ENCODE results near the gene VASN.
A peak's percentile ranks its signal among the peaks of the same experiment; 100 is the strongest.

The VASN gene

DNA sequence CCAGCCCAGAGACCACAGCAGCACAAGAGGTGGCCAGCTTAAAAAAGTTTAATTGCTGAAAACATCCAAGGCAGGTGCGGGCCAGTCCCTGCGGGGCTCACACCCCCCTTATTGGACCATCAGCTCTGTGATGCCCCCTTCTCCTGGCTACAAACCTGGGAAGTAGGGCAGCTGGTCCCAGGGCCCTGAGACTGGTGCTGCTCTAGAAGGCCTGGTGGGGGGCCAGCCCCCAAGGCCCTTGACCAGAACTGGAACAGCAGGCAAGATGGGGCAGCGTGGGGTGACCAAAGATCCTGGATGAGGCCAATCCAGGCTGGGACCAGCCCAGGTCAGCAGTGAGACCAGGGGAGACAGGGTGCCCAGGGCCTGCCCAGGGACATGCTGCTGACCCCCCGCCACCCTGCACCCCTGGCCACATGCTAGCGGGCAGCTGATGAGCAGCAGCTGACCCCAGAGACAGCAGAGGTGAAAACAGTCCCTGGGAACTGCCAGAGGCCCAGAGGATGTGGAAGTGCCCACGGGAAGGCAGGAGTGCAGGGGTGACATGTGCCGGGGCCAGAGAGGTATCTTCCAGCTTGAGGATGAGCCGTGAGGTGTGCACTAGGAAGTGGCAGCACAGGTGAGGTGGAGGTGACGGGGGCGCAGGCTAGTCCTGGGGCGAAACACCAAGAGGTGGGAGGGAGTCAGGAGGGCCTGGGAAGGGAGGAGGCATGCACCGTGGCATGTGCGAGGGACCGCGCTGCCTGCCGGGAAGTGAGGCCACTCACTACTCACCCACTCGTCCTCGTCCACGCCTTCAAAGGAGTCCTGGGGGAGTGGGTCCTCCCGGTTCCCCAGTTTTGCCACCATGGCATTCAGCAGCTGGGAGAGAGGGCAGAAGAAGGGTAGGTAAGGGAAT is 16.9 kb upstream of the VASN start:
- DNase-seq (ENCODE audit: low spot score): no peak

DNA sequence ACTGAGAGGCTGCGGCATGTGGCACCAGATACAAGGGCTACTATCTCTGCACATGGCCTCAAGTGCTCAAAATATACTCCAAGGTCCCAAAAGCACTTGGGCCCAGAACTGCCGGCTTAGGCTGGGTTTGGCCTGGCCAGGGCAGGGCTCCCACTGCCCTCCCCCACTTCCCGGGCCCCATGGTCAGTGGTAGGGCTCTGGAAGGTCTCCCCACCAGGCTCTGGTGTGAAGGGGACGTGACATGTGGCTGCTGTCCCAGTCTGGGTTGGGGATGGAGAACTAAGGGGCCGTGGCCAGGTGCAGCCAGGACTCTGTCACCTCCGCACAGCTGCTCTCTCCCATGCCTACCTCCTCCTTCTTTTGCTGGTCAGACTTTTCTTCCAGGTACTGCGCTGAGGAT is 14.8 kb upstream of the VASN start:
- no peak for DNase-seq (ENCODE audit: low spot score)

DNA sequence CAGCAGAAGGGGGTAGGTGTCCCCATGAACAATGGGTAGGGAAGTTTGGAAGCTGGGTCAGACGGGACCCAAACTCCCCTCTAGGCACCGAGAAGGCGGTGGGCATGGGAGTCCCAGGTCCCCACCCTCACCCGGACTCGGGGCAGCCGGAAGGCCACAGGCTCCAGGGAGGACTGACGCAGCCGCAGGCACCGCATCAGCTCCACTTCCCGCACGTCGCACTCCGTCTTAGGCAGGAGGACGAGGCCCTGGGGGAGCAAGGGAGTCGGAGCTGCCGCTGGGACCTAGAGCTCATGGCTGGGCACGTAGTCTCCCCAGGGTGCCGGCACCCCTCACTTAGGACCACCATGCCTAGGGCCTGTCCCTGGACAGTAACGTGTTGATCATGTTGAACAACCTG is 13.4 kb upstream of the VASN start:
- no peak for DNase-seq (ENCODE audit: low spot score)

DNA sequence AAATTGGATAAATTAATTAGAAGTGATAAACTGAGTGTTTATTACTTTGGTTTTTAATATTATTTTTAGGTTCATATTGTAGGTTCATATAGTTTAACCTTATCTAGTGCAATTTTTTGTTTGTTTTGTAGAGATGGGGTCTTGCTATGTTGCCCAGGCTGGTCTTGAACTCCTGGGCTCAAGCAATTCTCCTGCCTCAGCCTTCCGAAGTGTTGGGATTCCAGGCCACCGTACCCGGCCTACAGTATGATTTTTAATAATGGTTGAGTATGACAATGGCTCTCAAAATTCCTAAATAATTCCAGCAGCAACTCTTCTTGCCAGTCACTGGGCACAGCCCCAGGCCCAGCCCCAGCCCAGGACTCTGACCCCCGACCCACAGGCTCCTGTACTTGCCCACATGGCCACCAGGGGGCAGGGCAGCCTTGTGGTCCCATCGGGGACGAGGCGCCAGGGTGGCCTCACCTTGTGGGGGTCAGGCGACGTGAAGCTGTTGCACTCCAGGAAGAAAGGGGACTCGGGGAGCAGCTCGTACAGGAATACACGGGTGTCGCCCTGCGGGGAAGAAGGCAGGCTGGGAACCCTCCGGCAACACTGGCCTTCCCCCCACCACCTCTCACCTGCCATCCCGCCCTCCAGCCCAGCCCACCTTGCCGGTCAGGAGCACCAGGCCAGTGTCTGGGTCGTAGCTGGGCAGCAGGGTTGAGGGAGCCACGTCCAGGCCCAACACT is 12.7 kb upstream of the VASN start:
- DNase-seq (ENCODE audit: low spot score): peak; percentile 37

DNA sequence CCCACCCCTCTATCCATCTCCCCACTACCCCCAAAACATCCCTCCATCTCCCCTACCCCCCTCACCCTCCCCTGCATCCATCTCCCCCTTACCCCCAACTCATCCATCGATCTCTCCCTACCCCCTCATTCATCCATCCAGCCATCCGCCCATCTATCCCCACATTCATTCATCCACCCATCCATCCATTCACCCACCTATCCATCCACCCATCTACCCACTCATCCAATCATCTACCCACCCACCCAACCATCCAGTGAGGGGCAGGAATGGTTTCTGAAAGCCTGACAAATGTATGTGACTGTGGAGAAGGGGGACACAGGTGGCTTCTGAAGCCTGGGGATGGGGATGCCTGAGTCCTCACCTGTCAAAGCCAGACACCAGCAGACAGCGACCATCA is 11.7 kb upstream of the VASN start:
- DNase-seq (ENCODE audit: low spot score): no peak

DNA sequence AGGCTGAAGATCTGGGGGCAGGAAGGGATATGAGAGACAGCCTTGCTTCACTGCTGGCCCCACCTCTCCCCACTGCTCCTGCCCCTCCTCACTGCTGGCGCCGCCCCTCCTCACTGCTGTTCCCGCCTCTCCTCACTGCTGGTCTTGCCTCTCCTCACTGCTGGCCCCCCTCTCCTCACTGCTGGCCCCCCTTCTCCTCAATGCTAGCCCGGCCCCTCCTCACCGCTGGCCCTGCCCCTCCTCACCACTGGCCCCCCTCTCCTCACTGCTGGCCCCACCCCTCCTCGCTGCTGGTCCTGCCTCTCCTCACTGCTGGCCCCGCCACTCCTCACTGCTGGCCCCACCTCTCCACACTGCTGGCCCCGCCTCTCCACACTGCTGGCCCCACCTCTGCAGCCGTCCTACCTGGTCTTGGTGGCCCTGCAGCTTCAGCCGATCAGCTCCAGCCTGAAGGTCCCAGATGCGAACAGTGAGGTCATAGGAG is 11.1 kb upstream of the VASN start:
- no peak for DNase-seq (ENCODE audit: low spot score)

DNA sequence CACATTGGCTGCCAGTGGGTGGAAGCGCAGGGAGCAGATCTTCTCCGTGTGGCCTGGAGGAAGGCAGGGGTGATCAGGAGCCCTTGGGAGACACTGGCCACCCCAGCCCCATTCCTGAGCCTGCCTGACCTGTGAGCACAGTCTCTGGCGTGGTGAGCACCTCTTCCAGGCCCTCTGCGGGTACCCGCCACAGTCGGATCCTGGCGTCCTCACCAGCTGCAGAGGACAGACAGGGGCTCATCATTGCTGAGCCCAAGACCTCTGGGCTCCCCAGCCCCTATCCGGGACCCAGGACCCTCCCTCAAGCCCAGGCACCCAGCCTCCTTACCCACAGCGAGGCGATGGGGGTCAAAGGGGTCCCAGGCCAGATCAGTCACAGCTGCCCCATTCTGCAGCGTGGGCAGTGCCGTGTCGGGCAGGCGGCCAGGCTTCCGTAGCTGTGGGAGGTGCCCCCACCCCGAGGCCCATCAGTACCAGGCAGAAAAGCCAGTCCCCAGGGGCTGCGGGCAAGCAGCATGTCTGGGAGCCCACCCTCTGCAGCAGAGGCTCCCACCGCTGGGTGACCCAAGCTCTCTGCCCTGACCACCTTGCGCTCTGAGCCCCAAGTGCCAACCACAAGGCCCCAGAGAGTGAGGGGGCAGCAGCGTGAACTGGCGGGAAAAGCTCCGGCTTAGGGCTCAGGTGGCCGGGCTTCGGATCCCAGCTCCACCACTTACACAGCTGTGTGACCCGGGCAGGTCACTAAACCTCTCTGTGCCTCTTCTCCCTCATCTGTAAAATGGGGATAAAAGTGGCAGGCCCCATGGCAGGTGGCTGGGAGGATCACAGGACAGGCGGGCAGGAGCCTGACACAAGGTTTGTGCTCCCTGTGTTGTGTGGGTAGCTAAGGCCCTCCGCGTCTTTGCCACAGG is 10.4 kb upstream of the VASN start:
- no peak for DNase-seq (ENCODE audit: low spot score)

DNA sequence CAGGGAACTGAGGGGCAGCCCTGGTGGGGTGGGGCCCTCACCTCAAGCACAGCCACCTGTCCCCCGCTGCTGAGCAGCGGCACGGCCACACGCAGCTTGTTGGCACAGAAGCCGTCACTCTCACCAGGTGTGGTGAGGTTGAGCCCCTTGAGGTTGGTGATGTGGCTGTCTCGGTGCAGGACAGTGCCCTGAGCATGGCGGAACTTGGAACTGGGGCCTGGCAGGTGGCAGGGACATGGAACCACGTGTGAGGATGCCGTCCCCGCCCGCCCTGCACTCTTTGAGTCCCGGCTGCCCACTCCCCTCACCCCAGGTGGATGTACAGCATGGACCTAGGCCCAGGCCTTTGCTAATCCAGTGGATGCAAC is 9.7 kb upstream of the VASN start:
- no peak for DNase-seq (ENCODE audit: low spot score)

DNA sequence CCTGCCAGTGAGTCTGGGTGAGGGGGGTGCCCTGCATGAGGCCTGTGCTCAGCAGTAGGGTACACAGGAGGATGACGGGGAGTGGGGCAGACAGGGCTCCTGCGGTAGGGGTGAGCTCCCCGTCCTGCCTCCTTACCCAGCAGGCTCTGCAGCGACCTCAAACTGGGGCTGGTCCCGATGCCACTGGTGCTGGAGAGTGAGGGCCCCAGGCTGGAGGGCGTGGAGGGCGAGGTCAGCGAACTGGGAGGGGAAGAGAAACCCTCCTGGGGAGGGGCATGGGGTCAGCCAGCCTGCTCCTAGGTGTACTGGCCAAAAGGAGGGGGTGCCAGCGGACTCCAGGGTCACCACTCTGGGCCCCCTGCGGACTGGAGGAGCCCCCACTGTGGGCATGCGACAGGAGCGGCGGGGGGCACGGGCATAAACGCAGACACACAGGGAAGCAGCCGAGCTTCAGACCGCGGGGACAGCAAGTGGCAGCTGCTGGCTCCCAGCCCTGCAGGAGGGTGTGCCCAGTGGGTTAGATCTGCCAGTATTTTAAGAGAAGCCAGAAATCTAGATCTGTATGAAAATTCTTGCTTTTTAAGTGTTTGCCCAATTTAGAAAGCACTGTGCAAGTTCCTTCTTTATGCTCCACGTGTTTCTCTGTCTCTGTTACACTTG is 9.0 kb upstream of the VASN start:
- no peak for DNase-seq (ENCODE audit: low spot score)

DNA sequence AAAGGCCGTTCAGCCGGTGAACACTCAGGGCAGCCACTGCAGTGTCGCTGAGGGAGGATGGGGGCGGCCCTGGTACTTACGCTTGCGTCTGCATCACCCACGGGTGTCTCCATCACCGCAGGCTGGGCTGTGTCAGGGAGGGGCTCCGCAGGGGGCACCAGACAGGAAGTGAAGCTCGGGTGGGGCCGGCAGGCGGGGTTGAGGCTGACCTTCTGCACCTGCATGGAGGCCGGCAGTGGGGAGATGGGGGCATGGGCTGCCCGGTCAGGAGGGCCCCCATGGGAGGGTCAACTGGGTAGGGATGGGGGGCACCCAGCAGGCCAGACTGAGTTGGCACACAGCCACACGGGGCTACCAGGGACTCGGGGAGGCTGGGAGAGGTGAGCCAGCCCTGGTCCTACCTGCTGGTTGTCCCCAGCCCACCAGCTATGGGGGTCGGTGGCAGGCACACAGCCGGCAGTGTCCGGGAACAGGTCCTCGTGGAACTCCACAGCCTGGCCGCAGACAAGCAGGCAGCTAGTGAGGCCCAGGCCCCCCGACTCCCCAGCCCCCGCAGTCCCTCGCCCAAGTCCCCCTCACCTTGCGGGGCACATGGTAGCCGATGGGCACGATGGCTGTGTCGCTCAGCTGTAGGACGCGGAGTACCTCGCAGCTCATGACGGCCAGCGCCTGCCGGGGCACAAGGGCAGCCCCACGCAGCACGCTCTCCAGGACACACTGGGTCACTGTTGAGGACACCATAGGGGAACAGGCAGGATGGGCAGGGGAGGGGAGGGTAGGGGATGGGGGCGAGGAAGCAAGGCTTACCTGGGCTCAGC is 7.2 kb upstream of the VASN start:
- DNase-seq (ENCODE audit: low spot score): no peak

DNA sequence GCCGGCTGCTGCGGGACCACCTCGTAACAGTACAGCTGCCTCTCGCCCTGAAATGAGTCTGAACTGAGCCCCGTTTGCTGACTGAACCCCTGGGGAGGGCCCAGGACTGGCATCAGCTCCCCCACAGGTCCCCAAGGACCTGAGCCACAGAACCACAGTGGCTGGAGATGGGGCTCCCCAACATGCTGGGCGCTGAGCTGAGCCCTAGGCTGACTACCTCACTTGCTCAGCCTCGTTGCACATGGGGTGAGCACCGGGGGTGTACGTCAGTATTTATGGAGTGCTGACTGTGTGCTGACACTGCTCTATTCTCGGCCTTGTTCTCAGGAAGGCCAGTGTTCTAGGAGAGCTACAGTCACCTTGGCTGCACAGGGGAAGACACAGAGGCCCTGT is 6.6 kb upstream of the VASN start:
- DNase-seq (ENCODE audit: low spot score): no peak

DNA sequence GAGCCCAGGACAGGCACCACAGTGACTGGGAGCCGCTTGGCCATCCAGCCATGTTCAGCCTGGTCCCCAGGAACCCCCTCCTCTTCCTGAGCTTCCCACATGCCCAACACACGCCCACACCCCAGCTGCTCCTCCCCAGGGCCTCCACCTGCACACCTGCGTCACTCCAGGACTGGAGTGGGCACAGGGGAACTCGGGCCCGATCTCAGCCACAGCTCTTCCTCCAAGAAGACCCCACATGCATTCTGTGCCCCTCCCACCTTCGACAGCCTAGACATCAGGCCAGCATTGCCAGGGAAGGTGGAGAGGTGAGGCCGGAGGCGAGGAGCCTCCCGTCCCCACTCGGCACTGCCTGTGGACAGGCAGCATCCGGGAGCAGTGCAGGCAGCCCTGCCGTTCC is 6.0 kb upstream of the VASN start:
- DNase-seq (ENCODE audit: low spot score): no peak

DNA sequence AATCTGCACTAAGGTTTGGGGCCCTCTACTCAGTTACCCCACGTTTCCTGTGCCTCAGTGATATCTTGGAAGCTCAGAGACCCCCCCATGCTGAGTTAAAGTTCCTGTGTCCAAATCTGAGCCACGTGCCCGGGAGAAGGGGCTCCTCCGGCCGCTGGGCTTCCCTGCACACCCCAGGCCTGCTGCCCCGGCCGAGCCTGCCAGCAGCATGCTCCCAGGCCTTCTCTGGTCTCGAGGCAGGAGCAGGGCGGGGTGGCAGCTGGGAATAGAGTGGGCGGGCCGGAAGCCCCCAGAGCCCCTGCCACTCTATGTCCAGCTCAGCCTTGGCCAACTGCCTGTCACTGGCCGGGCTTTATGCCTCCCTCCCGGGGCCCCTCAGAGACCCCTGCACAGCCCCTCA is 5.6 kb upstream of the VASN start:
- no peak for DNase-seq (ENCODE audit: low spot score)

DNA sequence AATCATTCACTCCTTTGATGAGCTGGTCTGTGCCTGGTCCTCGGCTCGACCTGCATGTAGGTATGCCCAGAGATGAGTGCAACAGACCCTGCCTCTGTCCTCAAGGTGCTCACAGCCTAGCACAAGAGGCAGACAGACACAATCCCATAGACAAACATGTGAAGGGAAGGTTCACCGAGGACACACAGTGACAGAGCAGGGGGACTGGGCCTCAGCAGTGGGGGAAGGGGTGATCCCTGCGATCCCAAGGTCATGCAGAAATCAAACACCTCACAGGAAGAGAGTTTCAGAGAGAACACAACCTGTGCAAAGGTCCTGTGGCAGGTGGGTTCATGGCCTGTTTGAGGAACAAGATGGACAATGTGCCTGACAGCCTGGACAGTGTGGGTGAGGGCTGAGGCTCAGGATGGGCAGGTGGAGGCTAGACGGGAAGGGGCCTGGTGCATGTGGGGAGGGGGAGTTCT is 4.2 kb upstream of the VASN start:
- DNase-seq (ENCODE audit: low spot score): no peak

DNA sequence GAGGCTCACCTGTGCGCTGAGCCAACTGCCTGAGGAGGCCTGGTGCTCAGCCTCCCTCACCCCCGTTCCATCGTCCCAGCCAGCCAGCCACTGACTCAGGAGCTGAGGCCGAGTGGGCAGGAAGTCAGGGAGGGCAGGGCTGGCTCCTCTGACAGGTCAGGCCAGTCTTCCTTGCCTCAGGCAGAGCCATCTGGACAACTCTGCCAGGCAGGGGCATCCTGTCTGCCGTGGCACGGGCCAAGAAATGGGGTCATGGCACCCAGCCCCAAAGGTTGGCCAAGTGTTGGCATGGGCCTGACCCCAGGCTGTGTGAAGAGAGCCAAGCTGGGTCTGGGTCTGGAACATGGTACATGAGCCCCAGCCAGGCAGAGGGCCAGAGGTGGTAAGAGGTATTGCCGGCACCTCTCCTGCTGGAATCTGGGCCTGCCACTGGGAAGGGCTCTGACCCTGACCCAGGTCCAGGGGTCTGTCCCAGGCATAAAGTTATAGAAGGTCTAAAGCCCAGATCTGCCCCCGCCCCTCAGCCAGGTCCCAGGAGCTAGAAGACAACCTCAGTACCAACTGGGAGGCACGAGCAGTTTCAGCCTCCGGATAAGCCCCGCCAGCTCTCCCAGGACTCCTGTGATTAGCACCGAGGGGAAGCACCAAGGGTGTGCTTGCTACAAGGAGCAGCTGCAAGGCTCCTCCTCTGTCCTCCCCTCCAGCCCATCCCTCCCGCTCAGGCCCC is 2.5 kb upstream of the VASN start:
- DNase-seq (ENCODE audit: low spot score): no peak

DNA sequence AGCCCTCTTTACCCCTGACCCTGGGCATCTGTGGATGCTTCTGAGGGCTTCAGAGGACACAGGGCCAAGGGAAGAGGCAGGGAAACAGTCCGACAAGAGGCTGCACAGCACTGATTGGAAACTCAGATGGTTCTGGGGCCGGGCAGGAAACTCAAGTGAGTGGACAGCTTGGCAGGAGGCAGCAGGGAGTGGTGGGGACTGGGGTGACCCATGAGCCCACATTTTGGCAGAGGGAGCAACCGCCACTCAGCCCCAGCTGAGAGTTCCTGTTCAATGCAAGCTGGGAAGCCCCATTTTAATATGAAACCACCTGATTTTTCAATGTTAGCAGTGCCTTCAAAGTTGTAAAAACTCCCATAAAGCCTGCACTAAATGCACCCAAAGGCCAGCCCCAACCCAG is 1.5 kb upstream of the VASN start:
- DNase-seq (ENCODE audit: low spot score): no peak

DNA sequence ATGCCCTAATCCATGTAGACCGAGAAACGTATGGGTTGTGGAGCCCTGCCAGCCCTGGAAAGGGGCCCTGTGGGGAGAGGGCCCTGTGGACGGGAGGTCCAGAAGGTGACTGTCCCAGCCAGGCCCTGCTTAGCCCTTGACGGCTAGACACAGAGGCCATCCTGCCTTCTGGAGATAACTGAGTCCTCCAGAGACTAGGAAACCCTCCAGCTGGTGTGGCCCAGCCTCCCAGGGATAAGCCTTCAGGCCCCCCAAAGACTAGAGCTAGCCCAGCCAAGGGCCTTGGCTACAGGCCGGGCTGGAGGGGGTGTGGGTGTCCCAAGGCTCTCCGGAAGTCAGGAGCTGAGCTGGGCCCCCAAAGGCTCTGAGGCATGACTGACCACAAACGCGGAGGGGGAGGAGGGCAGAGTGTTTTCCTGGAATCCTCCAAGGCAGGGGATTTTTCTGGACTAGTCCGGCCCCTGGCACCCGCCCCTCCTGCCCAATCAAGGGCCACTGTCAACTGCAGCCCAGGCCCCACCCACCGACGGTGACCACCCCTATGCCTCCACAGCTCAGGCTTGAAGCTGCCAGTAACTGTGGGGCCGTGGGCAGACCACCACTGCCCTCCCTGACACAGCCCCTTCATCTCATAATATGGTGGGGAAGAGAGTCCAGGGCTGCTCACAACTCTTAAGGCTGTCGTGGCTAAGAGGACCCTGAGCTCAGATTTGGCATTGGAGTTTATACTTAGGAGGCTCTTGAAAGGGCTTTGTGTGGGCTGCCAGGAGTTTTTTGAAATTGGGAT is 885 bp upstream of the VASN start:
- DNase-seq (ENCODE audit: low spot score): no peak

DNA sequence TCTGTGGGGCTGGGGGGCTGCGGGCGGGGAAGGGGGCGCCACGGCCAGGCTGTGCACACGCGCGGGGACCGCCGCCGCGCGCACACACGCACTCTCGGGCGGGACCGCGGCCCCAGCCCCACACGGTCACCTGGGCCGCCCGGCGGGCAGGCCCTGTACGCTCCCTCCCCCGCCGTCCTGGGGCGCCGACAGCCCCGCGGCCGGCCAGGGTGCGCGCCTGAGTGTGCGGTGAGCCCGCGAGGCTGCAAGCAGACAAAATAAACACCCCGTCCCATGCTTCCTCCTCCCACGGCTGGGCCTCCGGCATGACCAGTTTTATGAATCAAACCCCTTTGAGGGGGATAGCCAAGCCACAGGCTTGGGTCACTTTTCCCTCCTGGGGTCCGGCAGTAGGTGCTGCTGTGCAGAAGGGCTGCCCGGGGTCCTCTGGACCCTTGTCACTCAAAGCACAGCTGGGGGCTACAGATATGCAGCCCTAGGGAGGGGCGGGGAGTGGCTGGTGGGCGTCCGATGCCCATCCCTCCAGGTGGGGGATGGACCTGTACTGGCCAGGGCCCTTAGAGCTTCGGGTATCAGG is 441 bp downstream of the VASN start:
- DNase-seq (ENCODE audit: low spot score): no peak
